SU-DHL-6 (cell line): ENCODE results near the gene HOXA9.

Experiments
- H2AFZ ChIP-seq: fragments of 200-600 bp; sonication (generic); 2 replicates; pipeline ENCODE4 v1.6.1; 2014; ENCODE audit warnings: low read depth, mild to moderate bottlenecking, moderate library complexity, mixed read lengths, antibody characterized with exemption, low read length; ENCODE audit not compliant: severe bottlenecking
- H3F3A ChIP-seq: fragments of 200-600 bp; shearing (Covaris generic); 2 replicates; pipeline ENCODE4 v1.6.0; 2016; ENCODE audit warnings: antibody characterized with exemption, mild to moderate bottlenecking; ENCODE audit not compliant: insufficient read depth
- H3K27ac ChIP-seq: fragments of 200-600 bp; sonication (generic); 2 replicates; pipeline ENCODE4 v1.5.1; 2016; ENCODE audit warnings: low read depth, mild to moderate bottlenecking, low read length, moderate library complexity, mixed read lengths
- H3K27me3 ChIP-seq: fragments of 200-600 bp; sonication (generic), shearing (Covaris generic); 2 replicates; pipeline ENCODE4 v1.6.0; 2014; ENCODE audit warnings: mild to moderate bottlenecking, low read length
- H3K36me3 ChIP-seq: fragments of 200-600 bp; sonication (generic); 2 replicates; pipeline ENCODE4 v1.6.1; 2014; ENCODE audit warnings: mild to moderate bottlenecking, low read length, mixed read lengths
- H3K4me2 ChIP-seq: fragments of 300-600, 200-600 bp; shearing (Covaris generic), sonication (generic); 2 replicates; pipeline ENCODE4 v1.6.0; 2014; ENCODE audit warnings: low read length, low read depth, mild to moderate bottlenecking; ENCODE audit not compliant: poor library complexity, severe bottlenecking
- H3K4me3 ChIP-seq: fragments of 200-600 bp; sonication (generic); 2 replicates; pipeline ENCODE4 v1.5.1; 2014; ENCODE audit warnings: antibody characterized with exemption, low read length, mild to moderate bottlenecking, mixed read lengths; ENCODE audit not compliant: insufficient read depth, poor library complexity, severe bottlenecking
- H3K79me2 ChIP-seq: fragments of 200-600 bp; sonication (generic); 2 replicates; pipeline ENCODE4 v1.6.1; 2014; ENCODE audit warnings: mild to moderate bottlenecking, low read length, moderate library complexity; ENCODE audit not compliant: insufficient read depth
- H3K9ac ChIP-seq: fragments of 200-600 bp; sonication (generic); 2 replicates; pipeline ENCODE4 v1.7.0; 2014; ENCODE audit warnings: mild to moderate bottlenecking, low read length
- H3K9me2 ChIP-seq: fragments of 200-600 bp; sonication (generic); replicated peaks from 2 replicates; pipeline ENCODE4 v1.6.1; 2014; ENCODE audit warnings: low read length; ENCODE audit not compliant: insufficient read depth
- H3K9me3 ChIP-seq: fragments of 200-600 bp; sonication (generic); 2 replicates; pipeline ENCODE4 v1.6.1; 2014; ENCODE audit warnings: low read length, mixed read lengths; ENCODE audit not compliant: insufficient read depth
- H4K20me1 ChIP-seq: fragments of 200-600 bp; sonication (generic); 2 replicates; pipeline ENCODE4 v1.6.1; 2014; ENCODE audit warnings: low read depth, mild to moderate bottlenecking, antibody characterized with exemption, low read length, moderate library complexity, mixed read lengths
- EZH2phosphoT487 ChIP-seq: fragments of 200-600 bp; sonication (generic), shearing (Covaris generic); conservative IDR thresholded peaks from 2 replicates; pipeline ENCODE4 v1.6.1; 2018; ENCODE audit warnings: mild to moderate bottlenecking, antibody characterized with exemption, low read length, moderate library complexity, mixed read lengths
- TF ChIP-seq, protein P1 (sequence below): fragments of 200-600 bp; sonication (generic); IDR thresholded peaks from one replicate; pipeline ENCODE4 v1.5.1; 2017; ENCODE audit warnings: antibody characterized with exemption, mild to moderate bottlenecking, low read length, moderate library complexity; ENCODE audit not compliant: insufficient read depth, poor library complexity, severe bottlenecking

Gene HOXA9

GRCh38 chr7:27203964-27204594 lies 38.7 kb upstream of the HOXA9 start:
- Histone ChIP-seq H3K27me3 (no peaks in the 10 kb centered on the region), H3K9me3 (no peaks in the 10 kb centered on the region), H3K79me2 (no peaks in the 10 kb centered on the region), H3K4me2 (no peak overlapping the region), H3K36me3 (no peaks in the 10 kb centered on the region), H3K9me2 (no peaks in the 10 kb centered on the region), H4K20me1 (no peaks in the 10 kb centered on the region), H2AFZ (no peak overlapping the region), H3K4me3 (no peak overlapping the region), H3K27ac (no peak overlapping the region), H3F3A (no peaks in the 10 kb centered on the region), H3K9ac (no peak overlapping the region)
- TF ChIP-seq, protein P1, sequence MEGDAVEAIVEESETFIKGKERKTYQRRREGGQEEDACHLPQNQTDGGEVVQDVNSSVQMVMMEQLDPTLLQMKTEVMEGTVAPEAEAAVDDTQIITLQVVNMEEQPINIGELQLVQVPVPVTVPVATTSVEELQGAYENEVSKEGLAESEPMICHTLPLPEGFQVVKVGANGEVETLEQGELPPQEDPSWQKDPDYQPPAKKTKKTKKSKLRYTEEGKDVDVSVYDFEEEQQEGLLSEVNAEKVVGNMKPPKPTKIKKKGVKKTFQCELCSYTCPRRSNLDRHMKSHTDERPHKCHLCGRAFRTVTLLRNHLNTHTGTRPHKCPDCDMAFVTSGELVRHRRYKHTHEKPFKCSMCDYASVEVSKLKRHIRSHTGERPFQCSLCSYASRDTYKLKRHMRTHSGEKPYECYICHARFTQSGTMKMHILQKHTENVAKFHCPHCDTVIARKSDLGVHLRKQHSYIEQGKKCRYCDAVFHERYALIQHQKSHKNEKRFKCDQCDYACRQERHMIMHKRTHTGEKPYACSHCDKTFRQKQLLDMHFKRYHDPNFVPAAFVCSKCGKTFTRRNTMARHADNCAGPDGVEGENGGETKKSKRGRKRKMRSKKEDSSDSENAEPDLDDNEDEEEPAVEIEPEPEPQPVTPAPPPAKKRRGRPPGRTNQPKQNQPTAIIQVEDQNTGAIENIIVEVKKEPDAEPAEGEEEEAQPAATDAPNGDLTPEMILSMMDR: no peak

- no peak for TF ChIP-seq EZH2phosphoT487
- TF ChIP-seq, protein P1: no peak
- Histone ChIP-seq H3K27me3 (no peaks in the 10 kb centered on the region), H3K79me2 (no peaks in the 10 kb centered on the region), H3K36me3 (no peaks in the 10 kb centered on the region), H3K27ac (no peak overlapping the region), H4K20me1 (no peaks in the 10 kb centered on the region), H3F3A (no peaks in the 10 kb centered on the region), H3K4me3 (no peak overlapping the region), H2AFZ (no peak overlapping the region), H3K9me3 (no peaks in the 10 kb centered on the region), H3K4me2 (no peak overlapping the region), H3K9me2 (no peaks in the 10 kb centered on the region), H3K9ac (no peak overlapping the region)
Measured at GRCh38 chr7:27203365-27203953, 38.1 kb upstream of the HOXA9 start.

GRCh38 chr7:27202862-27203134 lies 37.5 kb upstream of the HOXA9 start:
- no peaks in the 10 kb centered on the region for H4K20me1 ChIP-seq
- H3K4me3 ChIP-seq: no peak overlapping the region
- H3K36me3 ChIP-seq: no peaks in the 10 kb centered on the region
- H3F3A ChIP-seq: no peaks in the 10 kb centered on the region
- no peaks in the 10 kb centered on the region for H3K27me3 ChIP-seq
- H3K9ac ChIP-seq: no peak overlapping the region
- H3K27ac ChIP-seq: no peak overlapping the region
- H3K79me2 ChIP-seq: no peaks in the 10 kb centered on the region
- no peak overlapping the region for H3K4me2 ChIP-seq
- H2AFZ ChIP-seq: no peak overlapping the region
- no peak for TF ChIP-seq EZH2phosphoT487
- TF ChIP-seq, protein P1: no peak
- no peaks in the 10 kb centered on the region for H3K9me3 ChIP-seq
- H3K9me2 ChIP-seq: no peaks in the 10 kb centered on the region
